IMR-90 (cell line): ENCODE measurements around the gene TMEM40. TPM values are rescaled to one million over a fixed set of nuclear protein-coding genes. Genes with fewer than 3 reads are reported as not detected.

Experiments used
- ATAC-seq: fragments of 200-7000 bp; cut with Tn5 transposase; 2 replicates; pipeline ENCODE4 v1.9.1; 2020; ENCODE audit warnings: low read depth, mild to moderate bottlenecking, moderate library complexity
- BruUV-seq: library from RNA; stranded (reverse); fragments of 400-500 nt; replicated peaks from 2 replicates; lab custom pipeline; 2021; lab: Mats Ljungman, UMichigan
- CTCF ChIA-PET: fragments of 300-600 bp; formaldehyde crosslinking; extraction: SDS; loops from one replicate; lab custom pipeline; 2021; ENCODE audit warnings: antibody characterized with exemption; lab: Yijun Ruan, JAX
- POLR2A ChIA-PET: fragments of 300-600 bp; sonication (Branson Sonifier 250); formaldehyde crosslinking; loops from one replicate; lab custom pipeline; 2022; ENCODE audit warnings: antibody characterized with exemption; ENCODE audit not compliant: unreplicated experiment; lab: Charles Lee
- DNase-seq: peaks from one replicate; pipeline ENCODE4 v3.0.0; 2013
- H2AFZ ChIP-seq: replicated peaks from 2 replicates; pipeline ENCODE3; 2013; ENCODE audit warnings: low read length, mild to moderate bottlenecking; ENCODE audit not compliant: poor library complexity
- H2AK5ac ChIP-seq: 2 replicates; pipeline ENCODE4 v1.6.1; 2013; ENCODE audit warnings: low read depth, low read length, inconsistent platforms
- H2AK9ac ChIP-seq: replicated peaks from 2 replicates; pipeline ENCODE3; 2013; ENCODE audit warnings: mild to moderate bottlenecking, low read depth, low read length, moderate library complexity; ENCODE audit not compliant: poor library complexity
- H2BK120ac ChIP-seq: 2 replicates; pipeline ENCODE4 v1.6.1; 2013; ENCODE audit warnings: low read depth, low read length, inconsistent platforms
- H2BK15ac ChIP-seq: 3 replicates; pipeline ENCODE4 v1.6.1; 2013; ENCODE audit warnings: low read depth, low read length, inconsistent platforms
- H2BK20ac ChIP-seq: 2 replicates; pipeline ENCODE4 v1.6.1; 2013; ENCODE audit warnings: low read depth, mild to moderate bottlenecking, inconsistent platforms, low read length, moderate library complexity
- H2BK5ac ChIP-seq: 2 replicates; pipeline ENCODE4 v1.6.1; 2013; ENCODE audit warnings: mild to moderate bottlenecking, low read depth, low read length, inconsistent platforms; ENCODE audit not compliant: poor library complexity, severe bottlenecking
- H3K14ac ChIP-seq: replicated peaks from 2 replicates; pipeline ENCODE4 v1.6.1; 2013; ENCODE audit warnings: low read depth, low read length, inconsistent platforms
- H3K18ac ChIP-seq: 2 replicates; pipeline ENCODE4 v1.6.1; 2013; ENCODE audit warnings: low read depth, low read length, control low read depth
- H3K23ac ChIP-seq: 2 replicates; pipeline ENCODE4 v1.6.1; 2013; ENCODE audit warnings: low read depth, low read length, inconsistent platforms
- H3K27ac ChIP-seq: 2 replicates; pipeline ENCODE4 v1.5.1; 2013; ENCODE audit warnings: mild to moderate bottlenecking, control low read depth, low read length; ENCODE audit not compliant: insufficient read depth
- H3K27me3 ChIP-seq: 2 replicates; pipeline ENCODE4 v1.6.1; 2013; ENCODE audit warnings: low read length; ENCODE audit not compliant: control insufficient read depth, insufficient read depth
- H3K36me3 ChIP-seq: 2 replicates; pipeline ENCODE4 v1.6.1; 2013; ENCODE audit warnings: low read length, mixed read lengths; ENCODE audit not compliant: control insufficient read depth, insufficient read depth
- H3K4ac ChIP-seq: 2 replicates; pipeline ENCODE4 v1.6.1; 2013; ENCODE audit warnings: low read depth, low read length, inconsistent platforms
- H3K4me1 ChIP-seq: 2 replicates; pipeline ENCODE4 v1.6.1; 2013; ENCODE audit warnings: low read length, mixed read lengths; ENCODE audit not compliant: control insufficient read depth, insufficient read depth
- H3K4me2 ChIP-seq: 2 replicates; pipeline ENCODE4 v1.6.1; 2013; ENCODE audit warnings: low read depth, mild to moderate bottlenecking, control low read depth, low read length, moderate library complexity
- H3K4me3 ChIP-seq: 2 replicates; pipeline ENCODE4 v1.5.1; 2013; ENCODE audit warnings: low read depth, mild to moderate bottlenecking, control low read depth, low read length, moderate library complexity; ENCODE audit not compliant: insufficient read depth
- H3K56ac ChIP-seq: 2 replicates; pipeline ENCODE4 v1.6.1; 2013; ENCODE audit warnings: low read length, inconsistent platforms; ENCODE audit not compliant: insufficient read depth; ENCODE audit errors: extremely low read depth
- H3K79me1 ChIP-seq, 2 experiments: 2 replicates each; pipeline ENCODE4 v1.6.1; 2013; ENCODE audit warnings: low read length in 2 of 2, inconsistent platforms in 1 of 2, low read depth in 1 of 2
- H3K9ac ChIP-seq: 2 replicates; pipeline ENCODE4 v1.6.1; 2013; ENCODE audit warnings: low read depth, low read length, control low read depth
- H3K9me1 ChIP-seq: 2 replicates; pipeline ENCODE4 v1.6.1; 2013; ENCODE audit warnings: low read length, inconsistent platforms; ENCODE audit not compliant: insufficient read depth
- H3K9me3 ChIP-seq: 2 replicates; pipeline ENCODE4 v1.6.1; 2013; ENCODE audit warnings: low read length; ENCODE audit not compliant: control insufficient read depth, insufficient read depth
- H4K20me1 ChIP-seq: 2 replicates; pipeline ENCODE4 v1.6.1; 2013; ENCODE audit warnings: low read length, inconsistent platforms; ENCODE audit not compliant: insufficient read depth
- H4K5ac ChIP-seq: 2 replicates; pipeline ENCODE4 v1.6.1; 2013; ENCODE audit warnings: mild to moderate bottlenecking, low read depth, low read length, control low read depth
- H4K8ac ChIP-seq, 2 experiments: 2 replicates each; pipeline ENCODE4 v1.6.1; 2013; ENCODE audit warnings: low read depth in 2 of 2, low read length in 2 of 2, control low read depth in 1 of 2, inconsistent platforms in 1 of 2
- H4K91ac ChIP-seq: 2 replicates; pipeline ENCODE4 v1.6.1; 2013; ENCODE audit warnings: low read depth, low read length, inconsistent platforms; ENCODE audit not compliant: insufficient read depth
- CEBPB ChIP-seq: IDR thresholded peaks from 2 replicates; pipeline ENCODE4 v1.6.1; 2012; ENCODE audit warnings: low read depth, low read length, improper control_type of control experiment
- ELK1 ChIP-seq: fragments of 150-350 bp; IDR thresholded peaks from 2 replicates; pipeline ENCODE4 v1.6.1; 2016; ENCODE audit warnings: low read depth, mild to moderate bottlenecking, low read length, moderate library complexity, borderline replicate concordance
- FOS ChIP-seq: fragments of 150-350 bp; IDR thresholded peaks from 2 replicates; pipeline ENCODE4 v1.6.1; 2016; ENCODE audit warnings: low read depth, low read length
- MAFK ChIP-seq: IDR thresholded peaks from 2 replicates; pipeline ENCODE4 v1.6.1; 2012; ENCODE audit warnings: low read depth, low read length, improper control_type of control experiment
- MAZ ChIP-seq: IDR thresholded peaks from 2 replicates; pipeline ENCODE4 v1.6.1; 2012; ENCODE audit warnings: low read depth, mild to moderate bottlenecking, low read length, improper control_type of control experiment, moderate library complexity, borderline replicate concordance
- POLR2A ChIP-seq: IDR thresholded peaks from 2 replicates; pipeline ENCODE4 v1.6.1; 2012; ENCODE audit warnings: mild to moderate bottlenecking, low read depth, low read length
- RCOR1 ChIP-seq: IDR thresholded peaks from 2 replicates; pipeline ENCODE4 v1.6.1; 2012; ENCODE audit warnings: mild to moderate bottlenecking, low read length, improper control_type of control experiment; ENCODE audit not compliant: insufficient replicate concordance
- RFX5 ChIP-seq: IDR thresholded peaks from 2 replicates; pipeline ENCODE4 v1.8.0; 2012; ENCODE audit warnings: low read depth, mild to moderate bottlenecking, low read length, moderate library complexity
- SMC3 ChIP-seq: fragments of 150-350 bp; IDR thresholded peaks from 2 replicates; pipeline ENCODE4 v1.6.1; 2016; ENCODE audit warnings: low read depth, mild to moderate bottlenecking, antibody characterized with exemption, low read length, moderate library complexity
- WGBS, 2 experiments: methylation state at CpG; one replicate each; pipeline versions ENCODE4 v1.1.5 to v1.1.7; 2013; ENCODE audit warnings: missing lambda C conversion rate in 2 of 2; ENCODE audit not compliant: insufficient read length in 1 of 2; ENCODE audit errors: extremely low coverage in 2 of 2; 5-methylcytosine and 5-hydroxymethylcytosine counted together
- dilution Hi-C: fragments of 300-500 bp; cut with HindIII; formaldehyde crosslinking; loops from one replicate; pipeline ENCODE4 v1.14.3; 2018; ENCODE audit warnings: low sequenced_read_pairs; ENCODE audit not compliant: unreplicated experiment
- in situ Hi-C: fragments of 300-500 bp; cut with MboI; formaldehyde crosslinking; loops from 3 replicates; pipeline ENCODE4 v1.14.3; 2019; ENCODE audit warnings: low sequenced_read_pairs, inconsistent platforms, mixed read lengths
- intact Hi-C: fragments of 100-400 bp; cut with micrococcal nuclease; formaldehyde crosslinking; loops from 2 replicates; pipeline ENCODE4 v1.10.0; 2022
- polyA plus RNA-seq, 3 experiments: library from polyadenylated mRNA; depleted of rRNA; stranded (reverse); fragments of >200 nt; gene quantifications; 2 replicates each; pipeline ENCODE4 v1.2.3, GENCODE V29; 2012; ENCODE audit warnings: low replicate concordance in 1 of 3
- total RNA-seq: library from RNA; depleted of rRNA; stranded (reverse); fragments of >200 nt; gene quantifications from 2 replicates; pipeline ENCODE4 v1.2.3, GENCODE V29; 2012

The TMEM40 gene
- total and polyA plus RNA-seq, 2 of the 4 experiments (the other 2 are of a cell fraction): 0.27 TPM; not detected in 1

- Histone ChIP-seq H4K91ac (no peak overlapping the region), H2AFZ (no peak overlapping the region), H3K9me3 (no peaks in the 10 kb centered on the region), H2BK15ac (no peak overlapping the region), H3K27ac (no peak overlapping the region), H3K18ac (no peak overlapping the region), H2BK120ac (no peak overlapping the region), H3K56ac (no peak overlapping the region), H3K4ac (no peak overlapping the region), H3K9me1 (peaks cover 14% of the 10 kb centered on the region), H3K9ac (no peak overlapping the region), H3K23ac (no peak overlapping the region), H3K79me1 (peaks cover 0 to 11% of the 10 kb centered on the region in 2 experiments; a peak in 2 of 4 replicates), H3K27me3 (no peaks in the 10 kb centered on the region), H4K5ac (no peak overlapping the region), H3K14ac (no peak overlapping the region), H2BK5ac (no peak overlapping the region), H3K4me3 (no peak overlapping the region), H2AK9ac (peak overlapping the region; percentile 42), H3K36me3 (no peaks in the 10 kb centered on the region), H3K4me2 (no peak overlapping the region), H2BK20ac (no peak overlapping the region), H4K8ac (no peak overlapping the region), H4K20me1 (no peaks in the 10 kb centered on the region), H2AK5ac (no peak overlapping the region; the same call in 1 of the 2 replicates), H3K4me1 (peaks cover 5% of the 10 kb centered on the region)
- dilution Hi-C loops (no loop called here), in situ Hi-C loops (no loop called here), intact Hi-C loops (no loop called here)
- CTCF ChIA-PET: interaction anchor here (1.5 kb wide), 1 partner anchor 13 kb away, joined by 5 read pairs; no protein-coding TSS in a partner anchor
- WGBS, 2 experiments: no CpG with 5 or more reads among the region's 8 CpGs
- POLR2A ChIA-PET: interaction anchor here (0.8 kb wide), 1 partner anchor 94 kb away, joined by 3 read pairs; no protein-coding TSS in a partner anchor
- TF ChIP-seq FOS (no peak), SMC3 (no peak), RCOR1 (no peak), MAZ (no peak), POLR2A (no peak), ELK1 (no peak), CEBPB (no peak), RFX5 (no peak), MAFK (no peak)
- DNase-seq: no peak
- no peak for ATAC-seq
- BruUV-seq: no TSS peak
These were observed 39.0 kb upstream of the TMEM40 start for GRCh38 chr3:12797892-12798558.
